Neutrophil (primary cell): ENCODE data around the gene MAPKAPK5.
A peak's percentile ranks its signal among the peaks of the same experiment; 100 is the strongest.
"Not testable (repeated sequence)": the region's sequence is repeated elsewhere in the genome, so short reads cannot be mapped to it uniquely, and the experiment has no call there.

Experiments used
- H3K27ac ChIP-seq: fragments of 200-600 bp; sonication (generic); 2 replicates; pipeline ENCODE4 v1.5.1; 2016; ENCODE audit warnings: mild to moderate bottlenecking, moderate library complexity
- H3K27me3 ChIP-seq: fragments of 200-600 bp; sonication (generic); 2 replicates; pipeline ENCODE4 v1.6.0; 2016; ENCODE audit warnings: mild to moderate bottlenecking
- H3K36me3 ChIP-seq: fragments of 200-600 bp; sonication (generic); 2 replicates; pipeline ENCODE4 v1.5.1; 2017
- H3K4me1 ChIP-seq, 2 experiments: fragments of 200-600 bp in 1 of 2; sonication (generic) in 1 of 2; 1 replicate in 1 of 2; 2 replicates in 1 of 2; pipeline versions ENCODE4 v1.5.1 to v1.6.1; 2013 to 2016; ENCODE audit warnings: low read depth in 1 of 2, low read length in 1 of 2, mild to moderate bottlenecking in 1 of 2, moderate library complexity in 1 of 2; ENCODE audit not compliant: control insufficient read depth in 1 of 2, insufficient read depth in 1 of 2
- H3K4me3 ChIP-seq, 2 experiments: fragments of 200-600 bp in 1 of 2; sonication (generic) in 1 of 2; 1 replicate in 1 of 2; 2 replicates in 1 of 2; pipeline ENCODE4 v1.5.1; 2013 to 2016; ENCODE audit warnings: low read depth in 1 of 2, low read length in 1 of 2, mild to moderate bottlenecking in 1 of 2, moderate library complexity in 1 of 2
- H3K9me3 ChIP-seq: fragments of 200-600 bp; sonication (generic); 2 replicates; pipeline ENCODE4 v1.5.1; 2016
- CTCF ChIP-seq: fragments of 200-600 bp; sonication (generic); IDR thresholded peaks from 2 replicates; pipeline ENCODE4 v1.5.1; 2016; ENCODE audit warnings: antibody characterized with exemption

MAPKAPK5 gene

DNA sequence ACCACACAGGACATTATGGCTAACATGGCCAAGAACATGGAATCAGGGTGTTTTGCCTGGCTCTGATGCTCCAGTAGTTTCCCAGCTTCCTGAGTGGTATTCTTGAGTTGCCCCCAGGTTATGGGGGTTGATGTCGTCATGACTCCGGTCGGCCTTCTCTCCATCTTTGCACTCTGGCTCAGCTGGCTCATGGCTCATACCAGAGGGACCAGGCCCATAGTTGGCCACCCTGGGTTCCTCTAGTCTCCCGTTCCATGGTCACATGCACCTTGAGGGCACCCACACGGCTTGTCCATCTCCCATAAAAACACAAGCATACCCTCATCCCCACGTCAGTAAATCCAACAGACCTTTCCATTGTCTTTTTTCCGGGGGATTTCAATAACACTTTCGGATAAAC, 23.7 kb upstream of the MAPKAPK5 start:
- no peak for TF ChIP-seq CTCF
- no peaks in the 10 kb centered on the region for H3K36me3 ChIP-seq
- no peaks in the 10 kb centered on the region for H3K27me3 ChIP-seq
- peaks cover 22 to 30% of the 10 kb centered on the region in 2 experiments for H3K4me1 ChIP-seq
- no peak overlapping the region for H3K4me3 ChIP-seq
- H3K27ac ChIP-seq, result no peak overlapping the region
- no peaks in the 10 kb centered on the region for H3K9me3 ChIP-seq

DNA sequence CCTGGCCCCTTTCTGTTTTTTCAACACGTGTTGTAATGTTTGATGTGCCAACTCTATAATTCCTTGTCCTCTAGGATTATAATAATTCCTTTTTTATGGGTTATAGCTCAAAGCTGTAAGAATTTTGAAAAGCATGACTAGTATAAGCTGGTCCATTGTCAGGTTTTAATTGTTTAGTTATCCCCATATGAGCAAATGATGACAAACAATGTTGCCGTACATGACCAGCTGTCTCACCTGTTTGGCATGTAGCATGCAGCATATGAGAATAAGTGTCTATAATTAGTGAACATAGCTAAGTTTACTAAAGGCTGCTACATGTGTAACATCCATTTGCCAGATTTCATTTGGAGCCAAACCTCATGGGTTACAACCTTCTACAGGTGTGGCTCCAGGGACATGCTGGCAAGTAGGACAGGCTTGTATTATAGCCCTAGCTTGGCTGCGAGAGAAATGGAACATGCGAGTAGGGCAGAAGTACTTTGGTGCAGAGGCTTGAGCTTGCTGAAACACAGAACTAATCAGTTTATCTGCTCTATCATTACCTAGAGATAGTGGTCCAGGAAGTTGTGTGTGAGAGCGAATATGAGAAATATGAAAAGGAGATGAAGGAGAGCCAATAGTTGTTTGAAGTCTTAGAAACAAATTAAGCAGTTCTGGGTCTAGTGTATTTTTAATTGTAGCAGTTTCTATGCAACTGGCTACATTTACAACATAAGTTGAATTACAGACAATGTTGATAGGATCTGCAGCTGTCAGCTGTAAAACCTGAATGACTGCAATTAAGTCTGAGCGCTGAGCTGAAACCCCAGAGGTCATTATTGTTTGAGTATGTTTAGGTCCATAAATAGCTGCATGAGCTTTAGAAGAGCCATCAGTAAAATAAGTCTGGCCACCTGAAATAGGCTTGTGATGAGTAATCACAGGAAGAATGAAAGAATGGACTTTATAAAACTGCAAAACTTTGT, 22.6 kb upstream of the MAPKAPK5 start:
- no peaks in the 10 kb centered on the region for H3K27me3 ChIP-seq
- no peak overlapping the region for H3K27ac ChIP-seq
- TF ChIP-seq CTCF, result no peak
- peaks cover 29 to 38% of the 10 kb centered on the region in 2 experiments for H3K4me1 ChIP-seq
- no peaks in the 10 kb centered on the region for H3K36me3 ChIP-seq
- no peaks in the 10 kb centered on the region for H3K9me3 ChIP-seq
- no peak overlapping the region for H3K4me3 ChIP-seq

- H3K27me3 ChIP-seq, H3K9me3 ChIP-seq, H3K27ac ChIP-seq, H3K36me3 ChIP-seq, H3K4me3 ChIP-seq: not testable (repeated sequence)
- peaks cover 29 to 38% of the 10 kb centered on the region in 2 experiments for H3K4me1 ChIP-seq
Measured at GRCh38 chr12:111820828-111821227, 21.2 kb upstream of the MAPKAPK5 start.

DNA sequence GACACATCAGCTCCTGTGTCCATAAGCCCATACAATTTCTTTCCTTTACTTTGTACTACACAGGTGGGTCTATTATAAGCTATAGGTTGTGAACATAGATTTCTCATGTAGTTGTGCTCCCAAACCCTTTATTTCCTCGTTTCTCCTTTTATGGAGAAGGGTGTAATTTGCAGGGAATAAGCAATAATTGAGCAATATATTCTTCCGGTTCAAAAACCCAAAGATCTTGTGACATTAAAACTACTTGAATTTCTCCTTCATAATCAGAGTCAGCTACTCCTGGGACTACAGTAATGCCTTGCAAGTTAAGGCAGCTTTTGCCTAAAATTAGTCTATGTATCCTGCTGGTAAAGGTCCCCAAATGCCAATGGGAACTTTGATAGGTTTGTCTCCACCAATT, 19.1 kb upstream of the MAPKAPK5 start:
- H3K27ac ChIP-seq, result peak overlapping the region; percentile 44
- H3K4me3 ChIP-seq, result no peak overlapping the region
- H3K36me3 ChIP-seq, result no peaks in the 10 kb centered on the region
- H3K27me3 ChIP-seq, result no peaks in the 10 kb centered on the region
- H3K4me1 ChIP-seq, result peaks cover 22 to 23% of the 10 kb centered on the region in 2 experiments
- TF ChIP-seq CTCF, result no peak
- no peaks in the 10 kb centered on the region for H3K9me3 ChIP-seq

GRCh38 chr12:111823891-111824290, 18.1 kb upstream of the MAPKAPK5 start:
- no peak for TF ChIP-seq CTCF
- H3K27ac ChIP-seq, result no peak overlapping the region
- H3K4me3 ChIP-seq, result no peak overlapping the region
- H3K4me1 ChIP-seq, result peaks cover 22 to 23% of the 10 kb centered on the region in 2 experiments
- no peaks in the 10 kb centered on the region for H3K27me3 ChIP-seq
- no peaks in the 10 kb centered on the region for H3K36me3 ChIP-seq
- no peaks in the 10 kb centered on the region for H3K9me3 ChIP-seq

DNA sequence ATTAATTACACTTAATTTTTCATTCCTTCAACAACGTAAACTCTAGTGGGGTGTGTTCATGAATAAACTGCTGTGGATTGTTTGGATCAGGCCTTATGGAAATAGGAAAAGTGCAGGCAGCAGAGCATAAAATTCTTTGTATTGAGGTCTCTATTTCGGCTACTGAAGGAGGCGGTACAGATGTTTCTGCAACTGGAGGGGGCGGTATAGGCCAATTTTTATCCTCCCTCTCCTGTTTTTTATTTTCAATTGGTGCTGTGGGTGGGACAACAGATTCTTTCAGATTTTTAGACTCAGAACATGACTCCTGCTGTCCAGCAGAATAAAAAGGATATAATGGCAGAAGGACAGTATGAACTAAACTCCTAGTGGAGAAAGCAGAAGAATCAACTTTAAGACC, 17.7 kb upstream of the MAPKAPK5 start:
- not testable (repeated sequence) for H3K27me3 ChIP-seq, H3K27ac ChIP-seq, H3K9me3 ChIP-seq, H3K4me3 ChIP-seq, H3K36me3 ChIP-seq
- H3K4me1 ChIP-seq, result peaks cover 22 to 23% of the 10 kb centered on the region in 2 experiments
